Mucosa of stomach (tissue), 1 donor: Measurements from ENCODE around the gene ZBTB4.

Experiments
- H3K27me3 ChIP-seq: one replicate; pipeline ENCODE4 v1.7.0; 2013; ENCODE audit warnings: mild to moderate bottlenecking, low read length; ENCODE audit not compliant: control insufficient read depth, insufficient read depth
- H3K36me3 ChIP-seq: one replicate; pipeline ENCODE4 v1.7.0; 2013; ENCODE audit warnings: low read length; ENCODE audit not compliant: control insufficient read depth, insufficient read depth
- H3K4me1 ChIP-seq: one replicate; pipeline ENCODE4 v1.7.0; 2013; ENCODE audit warnings: mild to moderate bottlenecking, low read length; ENCODE audit not compliant: control insufficient read depth, insufficient read depth
- H3K4me3 ChIP-seq: one replicate; pipeline ENCODE4 v1.7.0; 2013; ENCODE audit warnings: low read length
- H3K9ac ChIP-seq: one replicate; pipeline ENCODE4 v1.7.0; 2013; ENCODE audit warnings: mild to moderate bottlenecking, low read length, moderate library complexity
- H3K9me3 ChIP-seq: one replicate; pipeline ENCODE4 v1.7.0; 2013; ENCODE audit warnings: mild to moderate bottlenecking, low read length, moderate library complexity; ENCODE audit not compliant: control insufficient read depth
- donor health status: Pancreatic carcinoma.

The ZBTB4 gene

DNA sequence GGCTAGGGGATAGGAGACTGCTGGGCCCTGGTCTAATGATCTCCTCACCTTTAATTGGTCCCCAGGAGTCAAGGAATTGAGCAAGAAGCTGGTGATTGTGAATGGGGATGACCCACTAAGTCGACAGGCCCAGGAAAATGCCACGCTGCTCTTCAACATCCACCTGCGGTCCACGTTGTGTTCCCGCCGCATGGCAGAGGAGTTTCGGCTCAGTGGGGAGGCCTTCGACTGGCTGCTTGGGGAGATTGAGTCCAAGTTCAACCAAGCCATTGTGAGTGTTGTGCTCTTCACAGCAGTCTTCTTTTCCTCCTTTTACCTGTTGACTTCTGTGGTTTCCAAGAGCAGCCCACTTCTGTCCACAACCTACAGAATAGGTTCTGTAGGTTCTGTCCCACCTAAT is 24.1 kb upstream of the ZBTB4 start:
- H3K27me3 ChIP-seq, result no peaks in the 10 kb centered on the region
- H3K4me3 ChIP-seq, result no peak overlapping the region
- H3K9ac ChIP-seq, result no peak overlapping the region
- peaks cover 47% of the 10 kb centered on the region for H3K36me3 ChIP-seq
- H3K4me1 ChIP-seq, result no peaks in the 10 kb centered on the region
- no peaks in the 10 kb centered on the region for H3K9me3 ChIP-seq

DNA sequence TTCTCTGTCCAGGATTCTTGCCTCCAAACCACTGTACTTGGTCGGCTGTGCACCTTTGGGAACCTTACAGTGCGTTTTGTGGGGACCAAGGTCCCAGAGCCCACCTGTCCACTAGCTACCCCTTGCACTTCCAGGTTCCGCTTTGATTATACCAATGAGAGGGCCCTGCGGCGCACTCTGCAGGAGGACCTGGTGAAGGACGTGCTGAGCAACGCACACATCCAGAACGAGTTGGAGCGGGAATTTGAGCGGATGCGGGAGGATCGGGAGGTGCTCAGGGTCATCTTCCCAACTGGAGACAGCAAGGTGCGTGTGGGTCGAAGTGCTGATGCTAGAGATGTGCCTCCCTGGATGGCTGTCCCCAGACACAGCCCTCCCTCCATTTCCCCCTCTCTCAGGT is 23.6 kb upstream of the ZBTB4 start:
- no peaks in the 10 kb centered on the region for H3K9me3 ChIP-seq
- no peaks in the 10 kb centered on the region for H3K4me1 ChIP-seq
- no peaks in the 10 kb centered on the region for H3K27me3 ChIP-seq
- no peak overlapping the region for H3K9ac ChIP-seq
- H3K36me3 ChIP-seq, result peaks cover 42% of the 10 kb centered on the region
- H3K4me3 ChIP-seq, result no peak overlapping the region

DNA sequence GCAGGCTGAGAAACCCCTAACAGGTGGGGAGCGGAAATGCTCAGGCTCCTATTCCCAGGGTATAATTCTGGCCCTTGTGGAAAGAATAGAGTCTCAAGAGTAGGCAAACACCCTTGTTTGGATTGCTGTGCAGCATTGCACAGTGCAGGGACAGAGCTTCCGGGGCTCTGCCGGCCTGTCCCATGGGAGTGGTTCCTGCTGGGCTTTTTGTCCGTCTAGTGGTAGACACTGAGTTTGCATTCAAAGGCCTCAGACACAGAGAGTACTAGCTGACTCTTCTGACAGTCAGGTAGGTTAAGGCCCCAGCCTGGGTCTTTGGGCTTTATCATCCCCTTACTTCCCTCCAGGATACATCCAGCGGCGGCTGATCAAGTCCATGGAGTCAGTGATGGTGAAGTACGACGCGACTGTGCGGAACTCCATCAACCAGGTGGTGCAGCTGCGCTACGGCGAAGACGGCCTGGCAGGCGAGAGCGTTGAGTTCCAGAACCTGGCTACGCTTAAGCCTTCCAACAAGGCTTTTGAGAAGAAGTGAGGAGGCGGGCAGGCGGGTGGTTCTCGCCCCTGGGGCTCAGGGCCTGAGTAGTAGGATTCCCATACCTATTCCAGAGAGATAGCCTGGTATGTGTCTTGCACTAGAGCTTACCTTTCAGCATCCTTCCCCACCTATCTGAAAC is 22.9 kb upstream of the ZBTB4 start:
- Histone ChIP-seq H3K4me3 (no peak overlapping the region), H3K9me3 (no peaks in the 10 kb centered on the region), H3K9ac (no peak overlapping the region), H3K4me1 (no peaks in the 10 kb centered on the region), H3K27me3 (no peaks in the 10 kb centered on the region), H3K36me3 (peaks cover 41% of the 10 kb centered on the region)

DNA sequence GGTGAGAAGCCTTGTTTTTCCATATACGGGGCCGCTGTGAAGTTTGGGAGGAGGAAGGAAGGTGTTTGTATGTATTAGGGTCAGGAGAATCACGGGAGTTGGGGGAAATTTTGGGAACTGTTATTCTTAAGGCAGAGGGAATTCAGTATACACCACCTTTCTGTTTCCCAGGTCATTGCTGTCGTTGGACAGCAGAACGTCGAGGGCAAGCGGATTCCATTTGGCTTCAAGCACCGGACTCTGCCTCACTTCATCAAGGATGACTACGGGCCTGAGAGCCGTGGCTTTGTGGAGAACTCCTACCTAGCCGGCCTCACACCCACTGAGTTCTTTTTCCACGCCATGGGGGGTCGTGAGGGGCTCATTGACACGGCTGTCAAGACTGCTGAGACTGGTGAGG is 22.3 kb upstream of the ZBTB4 start:
- no peaks in the 10 kb centered on the region for H3K4me1 ChIP-seq

DNA sequence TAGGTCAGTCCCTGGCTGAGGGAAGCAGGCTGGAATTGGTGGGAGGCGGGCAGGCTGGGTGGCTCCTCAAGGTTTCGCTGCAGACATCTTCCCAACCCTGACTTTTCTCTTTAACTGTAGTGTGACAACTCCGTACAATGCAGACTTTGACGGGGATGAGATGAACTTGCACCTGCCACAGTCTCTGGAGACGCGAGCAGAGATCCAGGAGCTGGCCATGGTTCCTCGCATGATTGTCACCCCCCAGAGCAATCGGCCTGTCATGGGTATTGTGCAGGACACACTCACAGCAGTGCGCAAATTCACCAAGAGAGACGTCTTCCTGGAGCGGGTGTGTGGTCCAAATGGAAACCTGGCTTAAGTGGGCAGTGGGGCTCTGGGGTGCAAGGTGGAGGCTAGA is 19.7 kb upstream of the ZBTB4 start:
- Histone ChIP-seq H3K9ac (no peak overlapping the region), H3K4me1 (no peaks in the 10 kb centered on the region), H3K9me3 (no peaks in the 10 kb centered on the region), H3K27me3 (no peaks in the 10 kb centered on the region), H3K4me3 (no peak overlapping the region), H3K36me3 (peaks cover 41% of the 10 kb centered on the region)

More for the DNA sequence above, 22.3 kb upstream of the ZBTB4 start:
- Histone ChIP-seq H3K9me3 (no peaks in the 10 kb centered on the region), H3K4me3 (no peak overlapping the region), H3K36me3 (peaks cover 41% of the 10 kb centered on the region), H3K9ac (no peak overlapping the region), H3K27me3 (no peaks in the 10 kb centered on the region)

DNA sequence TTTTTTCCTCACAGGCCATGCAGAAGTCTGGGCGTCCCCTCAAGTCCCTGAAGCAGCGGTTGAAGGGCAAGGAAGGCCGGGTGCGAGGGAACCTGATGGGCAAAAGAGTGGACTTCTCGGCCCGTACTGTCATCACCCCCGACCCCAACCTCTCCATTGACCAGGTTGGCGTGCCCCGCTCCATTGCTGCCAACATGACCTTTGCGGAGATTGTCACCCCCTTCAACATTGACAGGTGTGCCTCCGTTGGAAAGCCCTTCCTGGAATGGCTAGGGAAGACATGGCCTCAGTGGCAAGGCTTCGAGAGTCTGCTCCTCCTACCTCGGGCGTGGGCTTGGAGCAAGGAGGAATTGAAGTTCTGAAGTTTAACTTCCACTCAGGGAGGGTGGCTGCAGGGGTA is 18.2 kb upstream of the ZBTB4 start:
- peaks cover 29% of the 10 kb centered on the region for H3K36me3 ChIP-seq
- H3K4me1 ChIP-seq, result no peaks in the 10 kb centered on the region
- no peak overlapping the region for H3K4me3 ChIP-seq
- H3K27me3 ChIP-seq, result no peaks in the 10 kb centered on the region
- H3K9ac ChIP-seq, result no peak overlapping the region
- H3K9me3 ChIP-seq, result no peaks in the 10 kb centered on the region

DNA sequence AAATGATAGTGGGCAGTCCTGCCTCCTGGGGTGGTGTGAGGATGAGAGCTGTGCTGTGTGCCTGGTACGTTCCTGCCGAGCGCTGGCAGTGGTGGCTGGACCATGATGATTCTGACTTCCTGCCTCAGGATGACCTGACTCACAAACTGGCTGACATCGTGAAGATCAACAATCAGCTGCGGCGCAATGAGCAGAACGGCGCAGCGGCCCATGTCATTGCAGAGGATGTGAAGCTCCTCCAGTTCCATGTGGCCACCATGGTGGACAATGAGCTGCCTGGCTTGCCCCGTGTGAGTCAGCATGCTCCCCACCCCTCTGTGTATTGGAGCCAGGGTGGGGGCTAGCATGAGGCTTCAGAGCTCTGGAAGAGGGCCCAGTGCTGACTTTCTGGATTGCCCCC is 17.8 kb upstream of the ZBTB4 start:
- Histone ChIP-seq H3K9ac (no peak overlapping the region), H3K9me3 (no peaks in the 10 kb centered on the region), H3K4me1 (no peaks in the 10 kb centered on the region), H3K27me3 (no peaks in the 10 kb centered on the region), H3K4me3 (no peak overlapping the region), H3K36me3 (peaks cover 25% of the 10 kb centered on the region)

DNA sequence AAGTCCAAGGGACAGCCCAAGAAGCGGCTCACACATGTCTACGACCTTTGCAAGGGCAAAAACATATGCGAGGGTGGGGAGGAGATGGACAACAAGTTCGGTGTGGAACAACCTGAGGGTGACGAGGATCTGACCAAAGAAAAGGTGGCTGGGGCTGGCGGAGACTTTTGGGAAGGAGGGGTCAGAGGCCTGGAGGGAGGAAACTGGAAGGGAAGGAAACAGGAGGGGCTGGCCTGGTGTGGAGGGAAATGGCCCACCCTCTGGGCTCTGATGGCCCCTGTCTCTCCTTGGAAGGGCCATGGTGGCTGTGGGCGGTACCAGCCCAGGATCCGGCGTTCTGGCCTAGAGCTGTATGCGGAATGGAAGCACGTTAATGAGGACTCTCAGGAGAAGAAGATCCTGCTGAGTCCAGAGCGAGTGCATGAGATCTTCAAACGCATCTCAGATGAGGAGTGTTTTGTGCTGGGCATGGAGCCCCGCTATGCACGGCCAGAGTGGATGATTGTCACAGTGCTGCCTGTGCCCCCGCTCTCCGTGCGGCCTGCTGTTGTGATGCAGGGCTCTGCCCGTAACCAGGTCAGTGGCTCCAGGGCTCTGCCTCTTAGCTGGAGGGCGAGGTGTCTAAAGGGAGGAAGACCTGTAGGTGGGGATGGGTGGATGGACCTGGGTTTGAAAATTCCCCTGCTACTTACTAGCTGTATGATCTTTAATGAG is 17.2 kb upstream of the ZBTB4 start:
- no peak overlapping the region for H3K9ac ChIP-seq
- no peak overlapping the region for H3K4me3 ChIP-seq
- H3K36me3 ChIP-seq, result peaks cover 19% of the 10 kb centered on the region
- no peaks in the 10 kb centered on the region for H3K27me3 ChIP-seq
- no peaks in the 10 kb centered on the region for H3K4me1 ChIP-seq
- H3K9me3 ChIP-seq, result no peaks in the 10 kb centered on the region

DNA sequence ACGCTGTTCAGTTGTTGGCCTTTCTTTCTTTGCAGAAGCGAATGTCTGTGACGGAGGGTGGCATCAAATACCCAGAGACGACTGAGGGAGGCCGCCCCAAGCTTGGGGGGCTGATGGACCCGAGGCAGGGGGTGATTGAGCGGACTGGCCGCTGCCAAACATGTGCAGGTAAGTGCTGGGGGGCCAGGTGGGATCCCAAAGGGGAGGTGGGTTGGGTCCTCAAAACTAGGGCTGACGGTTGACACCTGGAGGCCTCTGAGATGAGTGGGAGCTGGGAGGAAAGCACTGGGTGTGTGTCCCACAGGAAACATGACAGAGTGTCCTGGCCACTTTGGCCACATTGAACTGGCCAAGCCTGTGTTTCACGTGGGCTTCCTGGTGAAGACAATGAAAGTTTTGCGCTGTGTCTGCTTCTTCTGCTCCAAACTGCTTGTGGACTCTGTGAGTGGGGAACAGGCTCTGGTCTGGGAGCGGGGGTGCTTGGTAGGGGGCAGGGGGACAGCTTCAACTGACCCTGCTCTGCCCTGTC is 16.5 kb upstream of the ZBTB4 start:
- Histone ChIP-seq H3K9me3 (no peaks in the 10 kb centered on the region), H3K9ac (no peak overlapping the region), H3K4me1 (no peaks in the 10 kb centered on the region), H3K36me3 (peaks cover 12% of the 10 kb centered on the region), H3K4me3 (no peak overlapping the region), H3K27me3 (no peaks in the 10 kb centered on the region)

DNA sequence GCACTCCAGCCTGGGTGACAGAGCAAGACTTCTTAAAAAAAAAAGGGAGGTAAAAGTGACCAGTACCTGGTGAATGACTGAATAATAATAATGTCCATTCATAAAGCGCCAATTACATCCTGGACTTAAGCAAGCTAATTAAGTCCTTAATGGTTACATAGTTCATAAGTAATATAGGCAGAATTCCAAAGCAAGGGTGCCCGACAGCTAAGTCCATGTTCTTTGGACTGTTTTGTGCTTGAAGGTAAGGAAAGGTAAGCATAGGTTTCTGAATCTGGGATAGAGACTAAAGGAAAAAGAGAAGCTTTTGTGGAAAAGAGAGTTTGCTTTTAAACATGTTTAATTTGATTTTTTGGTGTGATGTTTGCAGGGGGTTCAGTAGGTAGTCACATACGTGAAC is 14.5 kb upstream of the ZBTB4 start:
- Histone ChIP-seq H3K4me1 (peaks cover 6% of the 10 kb centered on the region), H3K9ac (no peak overlapping the region), H3K9me3 (no peaks in the 10 kb centered on the region), H3K27me3 (no peaks in the 10 kb centered on the region), H3K4me3 (no peak overlapping the region), H3K36me3 (peaks cover 2% of the 10 kb centered on the region)

DNA sequence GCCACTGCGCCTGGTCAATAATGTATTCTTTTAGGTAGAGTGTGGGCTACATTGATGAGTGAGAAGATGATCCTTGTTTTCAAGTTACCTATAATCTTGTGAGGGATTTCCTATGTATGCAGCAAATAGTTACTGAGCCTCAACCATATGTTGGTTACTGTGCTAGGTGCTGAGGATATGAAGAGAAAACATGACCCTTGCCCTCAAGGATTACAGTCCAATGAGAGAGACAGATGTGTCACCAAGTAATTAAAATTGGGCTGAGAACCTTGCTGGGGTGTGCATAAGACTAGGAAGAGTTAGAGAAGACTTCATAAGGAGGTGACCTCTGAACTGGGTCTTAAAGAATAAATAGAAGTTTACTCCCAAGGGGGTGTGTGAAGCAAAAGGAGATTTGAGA is 12.2 kb upstream of the ZBTB4 start:
- peaks cover 22% of the 10 kb centered on the region for H3K4me1 ChIP-seq

DNA sequence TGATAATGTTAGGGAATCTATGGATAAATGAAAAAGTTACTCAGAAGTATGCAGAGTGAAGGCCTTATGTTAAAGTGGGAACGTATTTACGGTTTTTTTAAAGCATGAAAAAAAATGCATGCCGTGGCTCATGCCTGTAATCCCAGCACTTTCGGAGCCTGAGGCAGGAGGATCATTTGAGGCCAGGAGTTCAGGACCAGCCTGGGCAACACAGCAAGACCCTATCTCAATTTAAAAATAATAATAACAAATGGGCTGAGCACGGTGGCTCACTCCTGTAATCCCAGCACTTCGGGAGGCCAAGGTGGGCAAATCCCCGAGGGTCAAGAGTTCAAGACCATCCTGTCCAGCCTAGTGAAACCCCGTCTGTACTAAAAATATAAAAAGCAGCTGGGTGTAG is 10.7 kb upstream of the ZBTB4 start:
- H3K9me3 ChIP-seq, result no peaks in the 10 kb centered on the region
- peaks cover 30% of the 10 kb centered on the region for H3K4me1 ChIP-seq
- no peak overlapping the region for H3K9ac ChIP-seq
- H3K4me3 ChIP-seq, result no peak overlapping the region
- no peaks in the 10 kb centered on the region for H3K36me3 ChIP-seq
- H3K27me3 ChIP-seq, result no peaks in the 10 kb centered on the region

More for the DNA sequence above, 12.2 kb upstream of the ZBTB4 start:
- Histone ChIP-seq H3K4me3 (no peak overlapping the region), H3K9ac (no peak overlapping the region), H3K27me3 (no peaks in the 10 kb centered on the region), H3K36me3 (no peaks in the 10 kb centered on the region), H3K9me3 (no peaks in the 10 kb centered on the region)
